Fibroblast of gingiva (primary cell): ENCODE measurements around the gene OCA2.
"Not testable (repeated sequence)": the region's sequence is repeated elsewhere in the genome, so short reads cannot be mapped to it uniquely, and the experiment has no call there.

Experiments used
- DNase-seq: peaks from one replicate; pipeline ENCODE4 v3.0.0-alpha.2; 2011; ENCODE audit warnings: low read depth

The OCA2 gene

DNA sequence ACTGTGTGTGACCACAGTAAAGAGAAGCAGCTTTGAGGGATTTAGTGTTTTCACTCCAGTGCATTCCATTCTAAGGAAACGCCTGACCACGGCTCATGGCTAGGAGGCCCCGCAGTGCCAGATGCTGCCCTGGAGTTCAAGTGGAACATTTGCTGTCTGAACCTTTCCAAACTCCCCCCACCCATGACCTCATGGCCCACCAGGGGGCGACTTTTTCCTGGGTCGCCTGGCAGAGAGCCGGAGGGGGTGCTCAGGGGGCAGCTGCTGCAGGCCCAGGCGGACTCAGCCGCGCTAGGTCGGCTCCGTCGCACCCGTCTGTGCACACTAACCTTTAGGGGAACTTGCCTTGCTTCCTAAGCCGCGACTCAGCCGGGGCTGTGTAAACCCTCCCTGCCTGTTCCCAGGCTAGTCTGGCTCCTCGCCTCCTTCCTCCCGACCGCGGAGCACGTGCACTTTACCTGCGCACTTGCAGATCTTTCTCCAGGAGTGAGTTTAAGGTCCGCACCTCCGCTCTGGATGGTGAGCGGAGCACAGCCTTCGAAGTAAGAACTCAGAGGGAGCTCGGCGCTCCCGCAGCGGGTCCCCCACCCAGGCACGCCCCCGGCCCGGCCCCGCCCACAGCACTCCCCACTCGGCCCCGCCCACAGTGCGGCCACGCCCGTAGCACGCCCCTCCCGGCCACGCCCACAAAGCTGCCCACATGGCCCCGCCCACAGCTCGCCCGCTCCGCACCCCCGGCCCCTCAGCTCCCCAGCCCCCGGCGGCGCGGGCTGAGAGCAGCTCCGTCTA lies at the start of gene OCA2:
Gene OCA2 (minus strand): TSS at position 550 of the 789 bp plus-strand sequence. CDS start 17,441 bp downstream, outside the sequence.
- DNase-seq: peak; percentile 46

DNA sequence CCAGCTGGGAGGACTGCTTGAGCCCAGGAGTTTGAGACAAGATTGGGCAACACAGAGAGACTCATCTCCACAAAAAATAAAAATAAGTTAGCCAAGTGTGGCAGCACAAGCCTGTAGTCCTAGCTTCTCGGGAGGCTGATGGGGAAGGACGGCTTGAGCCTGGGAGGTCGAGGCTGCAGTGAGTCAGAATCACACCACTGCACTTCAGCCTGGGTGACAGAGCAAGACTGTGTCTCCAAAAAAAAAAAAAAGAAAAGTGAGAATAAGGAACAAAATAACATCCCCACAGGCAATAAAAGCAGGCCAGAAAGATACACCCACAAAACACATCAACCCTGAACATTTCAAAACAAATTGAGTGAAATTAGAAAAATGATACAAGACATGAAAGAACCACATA lies 48.7 kb upstream of the OCA2 start:
- DNase-seq: no peak

DNA sequence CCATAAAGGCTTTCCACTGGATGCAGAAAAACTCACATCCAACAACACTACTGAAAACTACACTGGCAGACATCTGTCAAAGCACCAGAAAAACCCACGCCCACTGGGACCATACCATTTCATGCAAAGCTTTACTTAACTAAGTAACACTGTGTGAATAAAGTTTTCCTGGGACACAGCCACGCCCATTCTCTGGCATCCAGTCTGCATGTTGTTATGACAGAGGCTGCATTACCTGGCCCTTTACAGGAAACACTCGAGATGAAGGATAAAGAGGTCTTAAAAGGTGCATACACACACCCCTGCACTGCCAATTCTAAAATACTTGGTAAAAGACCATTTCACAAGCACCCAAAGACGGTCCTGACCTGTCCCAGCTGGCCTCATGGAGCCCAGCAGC lies 46.3 kb upstream of the OCA2 start:
- DNase-seq: not testable (repeated sequence)

DNA sequence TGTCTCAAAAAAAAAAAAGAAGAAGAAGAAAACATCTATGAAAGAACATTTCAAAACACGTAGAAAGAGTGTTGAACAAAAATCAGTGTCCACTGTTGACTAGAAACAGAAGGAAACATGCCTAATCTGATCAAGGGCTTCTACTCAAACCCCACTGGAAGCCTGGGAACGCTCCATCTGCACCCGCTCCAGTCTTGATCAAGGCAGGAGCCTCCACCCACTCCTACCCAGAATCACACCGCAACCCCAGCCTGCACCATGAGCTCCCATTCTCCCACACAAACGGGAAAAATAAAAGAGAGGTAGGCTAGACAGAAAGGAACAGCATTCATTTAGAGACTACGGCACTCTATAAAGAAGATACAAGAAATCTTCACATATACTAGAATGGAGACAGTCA lies 40.9 kb upstream of the OCA2 start:
- no peak for DNase-seq

DNA sequence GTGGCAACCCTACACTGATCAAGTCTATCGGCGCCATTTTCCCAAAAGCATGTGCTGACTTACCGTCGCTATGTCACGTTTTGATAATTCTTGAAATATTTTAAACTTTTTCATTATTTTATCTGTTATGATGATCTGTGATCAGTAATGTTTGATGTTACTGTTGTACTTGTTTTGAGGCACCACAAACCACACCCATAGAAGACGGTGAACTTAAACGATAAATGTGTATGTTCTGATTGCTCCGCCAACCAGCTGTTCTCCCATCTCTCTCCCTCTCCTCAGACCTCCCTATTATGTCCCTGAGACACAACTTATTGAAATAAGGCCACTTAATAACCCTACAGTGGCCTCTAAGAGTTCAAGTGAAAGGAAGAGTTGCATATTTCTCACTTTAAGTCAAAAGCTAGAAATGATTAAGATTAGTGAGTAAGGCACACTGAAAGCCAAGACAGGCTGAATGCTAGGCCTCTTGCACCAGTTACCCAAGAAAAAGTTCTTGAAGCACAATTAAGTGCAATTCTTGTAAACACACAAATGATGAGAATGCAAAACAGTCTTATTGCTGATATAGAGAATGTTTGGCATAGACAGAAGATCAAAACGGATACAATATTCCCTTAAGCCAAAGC lies 38.4 kb upstream of the OCA2 start:
- DNase-seq: not testable (repeated sequence)

DNA sequence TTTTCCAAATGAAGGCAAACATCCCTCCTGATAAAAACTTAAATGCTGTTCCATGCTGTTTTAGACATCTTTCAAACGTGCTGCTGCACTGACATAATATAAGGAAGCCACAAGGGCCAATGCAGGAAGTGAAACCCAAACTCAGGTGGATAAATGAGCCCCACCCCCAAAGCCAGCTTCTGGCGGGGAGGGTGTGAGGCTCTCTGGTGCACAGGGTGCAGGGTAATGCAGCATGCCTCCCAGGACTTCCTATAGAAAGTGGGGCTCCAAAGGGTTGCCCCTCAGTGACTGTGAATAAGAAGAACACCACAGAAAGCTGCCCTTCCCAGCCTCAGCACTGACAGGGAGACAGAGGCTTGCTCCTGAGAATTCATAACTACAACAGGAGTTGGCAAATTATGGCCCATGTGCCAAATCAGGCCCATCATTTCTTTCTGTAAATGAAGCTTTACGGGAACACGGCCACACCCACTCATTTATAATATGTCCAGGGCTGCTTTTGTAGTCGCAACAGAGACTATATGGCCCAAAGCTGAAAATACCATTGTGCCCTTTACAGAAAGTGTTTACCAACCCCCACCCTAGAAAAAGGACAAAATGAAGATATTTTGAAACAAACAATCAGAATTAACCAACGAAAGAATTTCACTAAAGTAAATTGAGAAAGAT lies 37.3 kb upstream of the OCA2 start:
- peak; percentile 54 for DNase-seq

DNA sequence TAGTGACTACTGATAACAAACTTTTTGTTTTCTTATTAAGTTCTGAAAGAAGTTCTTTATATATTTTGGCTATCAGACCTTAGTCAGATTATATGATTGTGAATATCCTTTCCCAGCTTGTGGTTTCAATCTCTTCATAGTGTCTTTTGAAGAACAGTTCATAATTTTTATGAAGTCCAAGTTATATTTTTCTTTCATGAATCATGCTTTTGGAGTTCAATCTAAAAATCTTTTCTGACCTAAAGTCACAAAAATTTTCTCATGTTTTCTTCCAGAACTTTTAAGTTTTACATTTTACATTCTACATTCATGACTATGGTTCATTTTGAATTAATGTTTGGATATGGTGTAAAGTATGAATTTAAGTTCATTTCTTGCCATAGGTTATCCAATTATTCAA lies 34.2 kb upstream of the OCA2 start:
- DNase-seq: no peak

DNA sequence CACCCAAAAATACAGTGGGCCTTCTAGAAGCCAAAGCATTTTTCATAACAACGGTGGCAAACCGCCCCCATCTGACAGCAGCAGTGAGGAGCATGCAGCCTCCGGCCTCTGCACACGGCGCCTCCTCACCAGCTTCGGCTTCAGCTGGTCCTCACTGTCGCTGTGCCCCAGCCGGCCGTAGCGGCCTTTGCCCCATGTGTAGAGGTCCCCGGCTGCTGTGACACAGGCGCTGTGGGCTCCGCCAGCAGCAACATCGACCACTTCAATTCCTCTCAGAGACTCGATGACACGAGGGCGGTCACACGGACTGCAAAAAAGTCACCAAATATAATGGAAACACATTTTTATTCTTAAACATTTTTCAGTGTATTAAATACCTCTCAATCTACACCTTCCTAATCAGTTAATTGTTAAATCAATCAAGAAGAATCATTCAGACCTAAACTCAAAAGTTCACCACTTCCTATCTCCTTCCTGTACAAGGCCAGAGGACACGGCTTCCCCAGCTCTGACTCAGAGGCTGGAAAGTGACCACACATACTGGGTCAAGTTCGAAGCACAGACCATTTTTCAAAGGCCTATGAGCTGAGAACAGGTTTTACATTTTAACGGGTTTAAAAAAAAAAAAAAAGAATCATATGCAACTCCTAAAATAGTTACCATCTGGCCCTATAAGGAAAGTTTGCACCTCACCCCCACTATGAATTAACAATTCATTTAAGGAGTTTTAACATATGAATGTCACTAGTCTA lies 33.6 kb upstream of the OCA2 start:
- DNase-seq: peak; percentile 47

DNA sequence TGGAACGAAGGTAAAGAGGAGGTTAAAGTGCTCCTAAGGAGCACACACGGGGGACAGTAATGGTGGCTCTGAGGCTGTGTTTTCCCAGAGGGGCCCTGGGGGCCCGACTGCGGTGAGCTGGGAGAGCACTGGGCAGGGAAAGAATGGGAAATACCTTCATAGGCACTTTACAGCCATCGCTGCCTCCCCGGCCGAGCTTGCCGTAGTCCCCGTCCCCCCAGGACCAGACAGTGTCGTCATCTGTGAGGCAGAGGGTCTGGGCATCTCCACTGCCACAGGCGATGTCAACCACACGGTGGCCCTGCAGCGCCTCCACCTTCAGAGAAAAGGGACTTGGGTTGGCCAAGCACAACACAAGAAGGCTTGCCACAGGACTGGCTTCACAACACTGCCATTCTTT lies 32.8 kb upstream of the OCA2 start:
- DNase-seq: no peak

DNA sequence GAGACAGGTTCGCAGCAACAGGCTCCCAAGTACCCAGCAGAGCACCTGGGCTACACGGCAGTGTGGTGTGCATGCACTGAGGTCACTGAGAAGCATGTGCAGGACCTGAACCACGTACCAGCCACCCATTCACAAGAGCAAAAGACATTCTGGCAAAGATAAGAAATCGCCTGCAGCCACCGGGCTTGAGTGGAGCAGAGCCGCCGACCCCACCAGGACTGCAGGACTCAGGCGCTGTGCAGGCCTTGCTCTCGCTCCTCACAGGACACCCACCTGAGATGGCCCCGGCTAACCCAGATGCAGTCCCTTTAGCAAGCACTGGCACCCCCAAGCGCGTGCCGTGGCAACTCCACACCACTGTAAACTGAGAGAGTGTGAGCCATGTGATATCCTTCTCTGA lies 32.3 kb upstream of the OCA2 start:
- no peak for DNase-seq

DNA sequence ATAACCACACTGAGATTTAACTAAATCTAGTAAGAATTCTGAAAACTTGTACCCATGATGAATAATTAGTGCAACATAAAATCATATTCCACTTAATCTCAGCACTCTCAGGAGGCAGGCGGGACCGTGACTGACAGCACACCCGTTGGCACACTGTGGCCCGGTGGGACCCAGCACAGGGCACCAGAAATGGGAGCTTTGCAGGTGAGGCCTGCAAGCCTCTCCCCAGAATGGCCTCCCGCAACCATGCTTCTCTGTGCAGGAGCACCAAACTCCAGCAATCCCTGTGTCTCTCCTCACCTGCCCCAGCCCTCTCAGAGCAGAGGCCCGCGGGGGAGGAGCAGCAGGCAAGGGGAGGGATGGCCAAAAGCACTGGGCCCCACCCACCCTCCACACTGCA lies 31.5 kb upstream of the OCA2 start:
- DNase-seq: no peak

DNA sequence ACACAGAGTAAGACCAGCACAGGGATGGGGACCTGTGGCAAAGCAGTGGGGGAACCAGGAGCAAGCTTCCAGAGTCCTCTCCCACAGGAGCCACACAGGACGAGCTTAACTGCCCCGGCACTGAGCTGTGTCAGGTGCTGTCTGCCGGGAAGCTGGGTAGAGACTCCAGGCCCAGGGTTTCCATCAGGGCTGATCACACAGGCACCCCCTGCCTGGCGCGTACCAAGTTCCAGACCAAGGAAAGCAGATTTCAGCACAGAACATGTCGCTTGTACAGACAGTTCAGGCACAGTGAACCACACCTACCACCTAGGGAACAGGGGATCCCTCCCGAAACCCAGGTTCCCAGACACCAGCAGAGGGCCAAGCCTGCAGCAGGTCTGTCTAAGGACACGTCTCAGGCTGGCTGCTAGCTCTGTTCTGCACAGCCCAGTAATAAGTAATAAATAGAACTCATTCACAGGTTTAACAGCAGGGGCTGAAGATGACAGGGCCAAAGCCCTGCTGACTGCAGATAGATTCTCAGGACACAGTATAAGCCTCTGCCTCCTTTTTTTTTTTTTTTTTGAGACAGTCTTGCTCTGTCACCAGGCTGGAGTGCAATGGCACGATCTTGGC lies 30.2 kb upstream of the OCA2 start:
- DNase-seq: no peak

DNA sequence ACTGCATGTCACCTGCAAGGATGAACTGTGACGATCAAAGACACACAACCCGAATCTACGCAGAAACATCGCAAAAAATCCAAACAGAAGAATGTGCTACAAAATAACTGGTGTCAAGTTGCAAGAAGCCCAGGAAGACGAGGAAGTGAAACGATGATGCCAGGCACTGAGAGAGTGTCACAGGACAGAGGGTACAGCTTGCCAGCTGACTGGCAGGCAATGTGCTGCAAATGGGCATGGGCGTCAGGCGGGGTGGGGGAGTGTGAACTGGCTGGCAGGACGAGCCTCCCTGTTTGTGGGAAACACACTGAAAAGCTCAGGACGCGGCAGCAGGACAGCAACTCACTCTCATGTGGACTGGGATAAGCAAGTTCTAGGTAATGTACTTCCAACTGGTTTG lies 28.9 kb upstream of the OCA2 start:
- peak; percentile 64 for DNase-seq

DNA sequence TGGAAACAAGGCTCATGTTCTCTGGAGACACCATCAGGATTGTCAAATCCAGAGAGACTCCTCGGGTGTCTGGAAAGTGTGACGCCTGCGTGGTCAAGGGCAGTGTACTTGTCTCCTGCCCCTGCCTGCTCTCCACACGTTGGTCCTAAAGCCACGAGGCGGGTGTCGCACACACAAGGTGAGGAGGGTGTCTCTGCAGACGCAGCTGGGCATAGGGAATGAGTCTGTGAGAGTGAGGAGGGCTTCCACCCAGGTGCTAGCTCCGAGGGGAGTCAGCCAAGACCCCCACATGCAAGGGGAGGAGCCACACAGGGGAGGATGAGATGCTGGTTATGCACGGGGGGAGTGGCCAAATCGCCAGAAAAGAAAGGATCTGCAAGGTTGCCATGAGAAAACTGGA lies 27.9 kb upstream of the OCA2 start:
- DNase-seq: no peak

DNA sequence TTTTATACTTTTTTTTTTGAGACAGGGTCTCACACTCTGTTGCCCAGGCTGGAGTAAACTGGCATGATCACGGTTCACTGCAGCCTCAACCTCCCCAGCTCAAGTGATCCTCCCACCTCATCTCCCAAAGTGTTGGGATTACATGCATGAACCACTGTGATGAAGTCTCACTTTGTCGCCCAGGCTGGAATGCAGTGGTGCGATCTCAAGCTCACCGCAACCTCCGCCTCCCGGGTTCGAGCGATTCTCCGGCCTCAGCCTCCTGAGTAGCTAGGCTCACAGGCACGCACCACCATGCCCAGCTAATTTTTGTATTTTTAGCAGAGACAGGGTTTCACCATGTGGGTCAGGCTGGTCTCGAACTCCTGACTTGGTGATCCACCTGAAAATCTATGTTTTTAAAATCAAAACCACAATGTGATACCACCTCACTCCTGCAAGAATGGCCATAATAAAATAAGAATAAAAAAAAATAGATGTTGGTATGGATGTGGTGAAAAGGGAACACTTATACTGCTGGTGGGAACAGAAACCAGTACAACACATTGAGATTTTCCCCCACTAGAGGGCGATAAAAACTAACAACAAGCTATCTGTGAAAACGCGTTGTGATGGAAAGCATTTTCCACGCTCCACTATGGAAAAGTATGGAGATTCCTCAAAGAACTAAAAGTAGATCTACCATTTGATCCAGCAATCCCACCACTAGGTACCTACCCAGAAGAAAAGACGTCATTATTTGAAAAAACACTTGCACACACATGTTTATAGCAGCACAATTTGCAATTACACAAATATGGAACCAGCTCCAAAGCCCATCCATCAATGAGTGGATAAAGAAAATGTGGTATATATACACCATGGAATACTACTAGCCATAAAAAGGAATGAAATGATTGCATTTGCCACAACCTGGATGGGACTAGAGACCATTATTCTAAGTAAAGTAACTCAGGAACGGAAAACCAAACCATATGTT lies 26.8 kb upstream of the OCA2 start:
- DNase-seq: peak; percentile 49

DNA sequence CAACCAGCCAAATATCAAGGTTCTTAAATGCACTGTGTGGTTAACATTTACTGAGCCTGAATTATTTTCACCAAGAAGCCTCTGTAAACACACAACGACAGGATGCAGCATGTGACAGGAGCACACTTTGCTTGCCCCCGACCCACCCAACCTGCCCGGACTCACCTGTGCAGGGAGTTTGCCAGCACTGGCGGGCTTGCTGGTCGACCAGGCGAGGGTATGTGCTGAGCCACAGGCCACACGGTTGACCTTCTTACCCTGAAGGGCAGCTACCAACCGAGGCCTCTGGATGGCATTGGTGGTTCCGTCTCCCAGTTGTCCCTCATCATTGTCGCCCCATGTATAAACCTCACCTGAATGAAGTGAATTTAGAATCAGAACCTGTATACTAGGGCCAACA lies 25.7 kb upstream of the OCA2 start:
- no peak for DNase-seq

DNA sequence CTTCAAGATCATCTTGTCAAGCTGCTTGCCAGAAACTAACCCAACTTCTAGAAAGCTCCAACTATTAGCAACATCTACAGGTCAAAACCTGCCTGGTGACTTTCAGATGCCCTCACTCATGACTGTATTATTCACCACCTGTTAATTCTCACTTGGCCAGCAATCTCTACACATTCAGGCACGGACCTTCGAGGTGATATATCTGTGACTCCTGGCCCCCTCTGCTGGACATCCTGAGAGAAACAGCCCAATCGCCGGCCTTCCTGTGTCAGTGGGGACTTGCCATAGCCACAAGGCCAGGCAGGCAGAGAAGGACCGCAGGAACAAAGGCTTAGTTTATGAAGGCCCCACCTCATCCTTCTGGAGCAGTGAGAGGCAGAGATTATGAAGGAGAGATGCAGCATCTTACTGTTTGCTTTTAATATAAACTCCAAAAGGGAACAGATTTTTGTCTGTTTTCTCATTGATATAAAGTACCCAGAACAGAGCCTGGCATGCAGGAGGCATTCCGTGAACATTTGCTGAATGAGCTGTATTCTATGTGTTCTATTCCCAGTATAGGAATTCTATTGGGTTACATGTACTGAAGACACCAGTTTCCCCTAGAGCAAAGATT lies 24.4 kb upstream of the OCA2 start:
- DNase-seq: peak; percentile 68

DNA sequence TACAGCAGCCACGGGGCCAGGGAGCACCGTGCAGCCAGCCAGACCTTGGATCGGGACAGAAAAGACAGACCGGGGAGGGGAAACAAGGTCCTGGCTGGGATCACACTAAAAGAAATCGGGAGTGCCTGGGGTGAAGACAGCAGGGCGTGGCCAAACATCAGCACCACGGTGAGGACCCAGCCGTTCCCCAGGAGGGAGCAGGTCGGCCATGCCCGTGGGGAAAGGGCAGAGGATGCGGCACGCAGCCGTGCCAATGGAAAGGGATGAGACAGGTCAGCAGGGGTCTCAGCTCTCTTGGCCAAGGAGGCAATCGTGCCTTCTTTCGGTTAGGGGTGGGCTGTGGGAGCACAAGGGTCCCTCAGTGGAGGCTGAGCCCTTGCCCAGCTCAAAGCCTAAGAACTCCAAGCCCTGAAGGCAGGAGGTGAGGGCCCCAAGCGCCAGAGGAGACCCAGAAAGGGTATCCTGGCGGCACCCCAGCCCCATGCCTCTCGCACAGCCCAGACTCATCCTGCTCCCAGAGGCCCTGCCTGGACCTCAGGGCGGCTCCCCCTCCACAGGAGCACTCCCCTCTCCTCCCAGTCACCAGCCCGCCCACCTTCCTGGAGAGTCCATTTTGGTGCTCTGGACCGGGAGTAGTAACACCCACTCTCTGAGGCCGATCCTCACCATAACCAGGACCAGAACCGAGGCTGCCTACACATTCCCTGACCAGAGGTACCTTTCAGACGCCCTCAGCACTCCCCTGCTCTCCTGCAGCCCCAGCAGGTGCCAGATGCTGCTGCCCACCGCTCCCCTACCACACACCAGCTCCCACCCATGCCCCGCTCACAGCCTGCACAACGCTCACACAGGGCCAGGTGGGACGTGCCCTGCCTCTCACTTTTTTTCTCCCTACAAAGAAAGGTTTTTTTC lies 23.2 kb upstream of the OCA2 start:
- no peak for DNase-seq

DNA sequence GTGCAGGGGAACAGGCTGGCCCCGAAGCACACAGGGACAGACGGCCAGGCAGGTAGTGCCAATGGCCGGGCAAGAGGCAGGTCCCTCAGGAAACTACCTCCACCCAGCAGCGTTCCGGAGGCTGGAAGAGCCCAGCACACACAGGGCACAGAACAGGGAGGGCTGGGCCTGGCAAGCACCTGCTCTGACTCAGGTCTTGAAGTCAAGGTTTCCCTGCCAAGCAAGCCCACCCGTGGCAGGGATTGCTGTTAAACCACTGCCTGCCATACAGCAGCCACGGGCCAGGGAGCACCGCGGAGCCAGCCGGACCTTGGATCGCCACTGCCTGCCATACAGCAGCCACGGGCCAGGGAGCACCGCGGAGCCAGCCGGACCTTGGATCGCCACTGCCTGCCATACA lies 22.5 kb upstream of the OCA2 start:
- not testable (repeated sequence) for DNase-seq

DNA sequence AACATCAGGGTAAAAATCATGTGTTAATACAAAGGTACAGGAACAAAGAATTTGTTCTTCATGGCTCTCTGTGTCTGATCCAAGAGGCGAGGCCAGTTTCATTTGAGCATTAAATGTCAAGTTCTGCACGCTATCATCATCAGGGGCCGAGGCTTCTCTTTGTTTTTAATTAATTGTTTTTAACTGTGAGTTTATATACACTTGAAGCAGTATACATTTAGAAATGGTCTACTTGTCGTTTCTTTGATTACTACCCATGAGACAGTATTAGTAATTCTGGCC lies 21.2 kb upstream of the OCA2 start:
- no peak for DNase-seq
